HG03521 (cell line): ENCODE results near the gene BIRC2.
"Not testable (repeated sequence)": the region's sequence is repeated elsewhere in the genome, so short reads cannot be mapped to it uniquely, and the experiment has no call there.

ENCODE experiments used
- ATAC-seq: cut with Tn5 transposase; IDR thresholded peaks from one replicate; pipeline ENCODE4 v1.9.1; 2021; ENCODE audit warnings: mild to moderate bottlenecking, moderate library complexity; ENCODE audit not compliant: unreplicated experiment

The BIRC2 gene

DNA sequence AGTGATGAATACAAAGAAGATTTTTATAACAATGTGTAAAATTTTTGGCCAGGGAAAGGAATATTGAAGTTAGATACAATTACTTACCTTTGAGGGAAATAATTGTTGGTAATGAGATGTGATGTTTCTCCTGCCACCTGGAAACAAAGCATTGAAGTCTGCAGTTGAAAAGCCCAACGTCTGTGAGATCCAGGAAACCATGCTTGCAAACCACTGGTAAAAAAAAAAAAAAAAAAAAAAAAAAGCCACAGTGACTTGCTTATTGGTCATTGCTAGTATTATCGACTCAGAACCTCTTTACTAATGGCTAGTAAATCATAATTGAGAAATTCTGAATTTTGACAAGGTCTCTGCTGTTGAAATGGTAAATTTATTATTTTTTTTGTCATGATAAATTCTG, 24.5 kb upstream of the BIRC2 start:
- no peak for ATAC-seq

GRCh38 chr11:102323542-102324251, 23.3 kb upstream of the BIRC2 start:
- ATAC-seq = no peak

DNA sequence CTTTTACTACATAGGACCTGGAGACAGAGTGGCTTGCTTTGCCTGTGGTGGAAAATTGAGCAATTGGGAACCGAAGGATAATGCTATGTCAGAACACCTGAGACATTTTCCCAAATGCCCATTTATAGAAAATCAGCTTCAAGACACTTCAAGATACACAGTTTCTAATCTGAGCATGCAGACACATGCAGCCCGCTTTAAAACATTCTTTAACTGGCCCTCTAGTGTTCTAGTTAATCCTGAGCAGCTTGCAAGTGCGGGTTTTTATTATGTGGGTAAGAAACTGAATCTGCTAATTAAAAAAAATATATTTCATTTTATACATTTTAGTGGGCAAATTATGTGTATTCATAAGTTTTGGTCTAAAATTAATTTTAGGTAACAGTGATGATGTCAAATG, 21.9 kb upstream of the BIRC2 start:
- no peak for ATAC-seq

GRCh38 chr11:102328748-102329147, 18.3 kb upstream of the BIRC2 start:
- no peak for ATAC-seq

DNA sequence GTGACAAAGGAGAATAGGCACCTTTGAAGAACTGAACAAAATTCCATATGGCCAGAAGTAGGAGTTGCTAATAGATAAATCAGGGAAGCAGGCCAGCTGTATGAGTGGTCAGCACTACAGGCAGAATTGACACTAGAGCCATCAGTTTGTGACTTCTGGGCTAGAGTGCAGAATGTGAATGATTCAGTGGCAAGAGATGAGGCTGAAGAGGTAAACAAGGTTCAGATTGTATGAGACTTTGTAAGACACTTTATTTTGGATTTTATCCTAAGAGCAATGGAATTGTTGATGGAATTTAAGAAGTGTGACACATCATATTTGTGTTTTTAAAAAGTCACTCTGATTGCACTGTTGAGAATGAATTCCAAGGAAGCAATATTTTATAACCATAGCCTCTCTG, 16.8 kb upstream of the BIRC2 start:
- no peak for ATAC-seq

GRCh38 chr11:102331341-102331740, 15.7 kb upstream of the BIRC2 start:
- ATAC-seq = no peak

GRCh38 chr11:102332611-102332994, 14.4 kb upstream of the BIRC2 start:
- ATAC-seq = no peak

DNA sequence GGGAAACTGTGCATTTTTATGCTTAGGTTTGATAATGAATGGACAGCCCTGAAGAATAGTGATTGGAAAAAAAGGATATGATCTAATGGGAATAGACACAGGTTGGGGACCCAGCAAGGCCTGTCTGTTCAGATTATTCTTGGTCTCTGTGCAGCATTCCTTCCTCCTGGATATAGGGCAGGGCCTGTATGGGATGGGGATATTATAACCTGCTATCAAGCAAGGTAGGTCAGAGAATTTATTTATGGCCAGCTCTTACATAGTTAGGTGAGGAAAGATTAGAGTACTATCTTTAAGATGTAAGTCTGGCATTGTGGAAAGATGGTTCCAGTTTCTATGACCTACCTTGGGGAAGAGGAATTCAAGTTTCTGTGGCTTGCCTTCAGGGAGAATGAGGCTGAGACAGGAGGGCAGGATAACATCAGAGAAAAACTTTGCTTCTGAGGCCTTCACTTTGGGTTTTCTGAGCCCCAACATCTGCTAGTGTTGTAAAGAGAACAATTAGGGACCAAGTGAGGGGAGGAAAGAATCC, 8.5 kb upstream of the BIRC2 start:
- no peak for ATAC-seq

DNA sequence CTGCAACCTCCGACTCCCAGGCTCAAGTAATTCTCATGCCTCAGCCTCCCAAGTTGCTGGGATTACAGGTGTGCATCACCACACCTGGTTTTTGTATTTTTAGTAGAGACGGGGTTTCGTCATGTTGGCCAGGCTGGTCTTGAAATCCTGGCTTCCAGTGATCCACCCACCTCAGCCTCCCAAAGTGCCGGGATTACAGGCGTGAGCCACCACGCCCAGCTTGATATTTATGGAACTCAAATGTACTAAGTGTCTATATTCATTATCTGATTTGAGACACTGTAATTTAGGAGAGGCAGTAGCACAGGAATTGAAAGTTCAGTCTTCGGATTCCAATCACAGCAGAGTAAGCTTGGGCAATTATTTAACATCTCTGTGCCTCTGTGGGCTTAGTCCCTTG, 5.7 kb upstream of the BIRC2 start:
- ATAC-seq = not testable (repeated sequence)

DNA sequence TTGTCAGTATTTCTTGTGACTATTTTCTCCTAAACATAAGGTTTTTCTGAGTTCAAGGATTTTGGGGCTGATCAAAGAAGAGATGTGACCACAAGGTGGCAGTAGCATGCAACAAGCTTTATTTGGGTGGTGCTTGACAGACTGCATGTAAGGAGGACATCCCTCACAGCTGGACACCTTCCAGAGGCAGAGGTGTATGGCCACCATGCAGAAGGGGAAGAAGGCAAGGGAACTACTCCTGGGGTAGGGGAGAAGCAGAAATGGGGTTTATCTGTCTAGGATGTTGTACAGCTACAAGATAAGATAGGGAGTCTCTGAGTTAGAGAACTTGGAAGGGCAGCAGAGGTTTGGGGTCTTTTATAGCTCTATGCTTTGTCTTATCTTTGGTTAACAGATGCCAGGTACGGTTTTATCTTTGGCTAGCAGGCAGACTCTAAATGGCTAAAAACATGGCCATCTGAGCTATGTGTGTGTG, 5.1 kb upstream of the BIRC2 start:
- peak; percentile 55 for ATAC-seq

- ATAC-seq = no peak
These were observed 3.2 kb upstream of the BIRC2 start for GRCh38 chr11:102343809-102344208.

GRCh38 chr11:102345904-102346303, 1.1 kb upstream of the BIRC2 start:
- no peak for ATAC-seq

- no peak for ATAC-seq
These were observed 612 bp upstream of the BIRC2 start for GRCh38 chr11:102346456-102346747.

DNA sequence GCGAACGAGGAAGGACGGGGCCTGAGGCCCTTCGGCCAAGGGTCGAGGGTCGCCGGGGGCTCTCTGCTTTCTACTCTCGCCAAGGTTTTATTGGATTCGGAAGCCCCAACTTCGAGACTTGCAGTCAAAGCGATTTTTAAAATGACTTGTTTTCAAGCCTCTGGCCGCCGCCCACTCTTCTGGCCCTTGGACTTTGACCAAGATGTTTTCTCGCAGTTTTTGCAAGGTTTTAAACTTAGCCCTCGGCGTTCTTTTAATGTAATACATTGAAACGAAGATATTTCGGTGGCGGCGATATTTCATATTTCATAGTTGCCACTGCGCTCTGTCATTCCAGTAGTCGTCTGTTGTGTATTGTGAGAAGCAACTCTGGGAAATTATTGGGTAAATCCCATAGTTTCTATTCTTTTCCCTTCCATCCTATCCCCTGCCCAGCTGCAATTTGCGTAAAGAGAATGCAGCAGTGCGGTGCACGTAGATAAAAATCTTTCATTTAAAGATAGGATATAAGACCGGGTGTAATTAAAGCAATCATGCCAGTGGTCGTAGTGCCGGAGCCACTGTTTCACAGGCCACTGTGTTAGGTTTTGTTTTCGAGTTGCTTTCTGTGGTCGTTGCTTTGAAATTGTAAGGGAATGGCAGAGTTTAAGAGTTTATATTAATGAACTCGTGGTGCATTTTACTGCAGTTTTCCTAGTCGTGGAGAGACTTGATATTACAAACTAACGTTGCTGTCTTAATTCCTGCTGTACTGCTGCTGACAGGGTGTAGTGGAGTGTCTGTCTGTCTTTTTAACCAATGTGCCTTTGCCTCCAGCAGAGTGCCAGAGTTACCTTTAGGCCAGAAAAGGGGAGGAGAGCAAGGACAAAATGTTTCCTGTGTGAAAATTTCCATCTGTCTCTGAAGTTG, 702 bp downstream of the BIRC2 start:
- peak; percentile 11 for ATAC-seq

DNA sequence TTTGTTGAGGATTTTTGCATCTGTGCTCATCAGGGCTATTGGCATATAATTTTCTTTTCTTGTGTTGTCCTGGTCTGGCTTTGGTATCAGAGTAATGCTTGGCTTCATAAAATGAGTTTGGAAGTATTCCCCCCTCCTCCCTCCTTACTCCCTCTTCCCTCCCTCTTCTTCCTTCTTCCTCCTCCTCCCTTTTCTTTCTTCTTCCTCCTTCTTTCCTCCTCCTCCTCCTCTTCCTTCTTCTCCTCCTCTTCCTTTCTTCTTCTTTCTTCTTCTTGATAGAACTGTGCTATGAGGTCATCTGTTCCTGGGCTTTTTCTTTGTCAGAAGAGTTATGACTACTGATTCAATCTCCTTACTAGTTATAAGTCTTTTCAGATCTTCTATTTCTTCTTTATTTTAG, 10.1 kb downstream of the BIRC2 start:
- no peak for ATAC-seq

- ATAC-seq = no peak
These were observed 12.4 kb downstream of the BIRC2 start for GRCh38 chr11:102359372-102359771.

- no peak for ATAC-seq
These were observed 13.7 kb downstream of the BIRC2 start for GRCh38 chr11:102360681-102361080.

- peak; percentile 62 for ATAC-seq
These were observed 14.3 kb downstream of the BIRC2 start for GRCh38 chr11:102361086-102362031.

- ATAC-seq = no peak
These were observed 18.0 kb downstream of the BIRC2 start for GRCh38 chr11:102364991-102365390.

GRCh38 chr11:102367364-102367763, 20.4 kb downstream of the BIRC2 start:
- no peak for ATAC-seq

GRCh38 chr11:102368472-102368871, 21.5 kb downstream of the BIRC2 start:
- ATAC-seq = peak; percentile 100
